T-helper 9 cell (primary cell): Measurements from ENCODE around the gene POLRMT.

Experiments
- DNase-seq: peaks from one replicate; pipeline ENCODE4 v3.0.0-alpha.2; 2020

The POLRMT gene

GRCh38 chr19:662962-663681 is 29.8 kb upstream of the POLRMT start, which contains the start of gene RNF126:
RNF126 (minus strand) TSS chr19:663214; CDS start chr19:663121, 93 bp downstream.
- DNase-seq: peak; percentile 98

DNA sequence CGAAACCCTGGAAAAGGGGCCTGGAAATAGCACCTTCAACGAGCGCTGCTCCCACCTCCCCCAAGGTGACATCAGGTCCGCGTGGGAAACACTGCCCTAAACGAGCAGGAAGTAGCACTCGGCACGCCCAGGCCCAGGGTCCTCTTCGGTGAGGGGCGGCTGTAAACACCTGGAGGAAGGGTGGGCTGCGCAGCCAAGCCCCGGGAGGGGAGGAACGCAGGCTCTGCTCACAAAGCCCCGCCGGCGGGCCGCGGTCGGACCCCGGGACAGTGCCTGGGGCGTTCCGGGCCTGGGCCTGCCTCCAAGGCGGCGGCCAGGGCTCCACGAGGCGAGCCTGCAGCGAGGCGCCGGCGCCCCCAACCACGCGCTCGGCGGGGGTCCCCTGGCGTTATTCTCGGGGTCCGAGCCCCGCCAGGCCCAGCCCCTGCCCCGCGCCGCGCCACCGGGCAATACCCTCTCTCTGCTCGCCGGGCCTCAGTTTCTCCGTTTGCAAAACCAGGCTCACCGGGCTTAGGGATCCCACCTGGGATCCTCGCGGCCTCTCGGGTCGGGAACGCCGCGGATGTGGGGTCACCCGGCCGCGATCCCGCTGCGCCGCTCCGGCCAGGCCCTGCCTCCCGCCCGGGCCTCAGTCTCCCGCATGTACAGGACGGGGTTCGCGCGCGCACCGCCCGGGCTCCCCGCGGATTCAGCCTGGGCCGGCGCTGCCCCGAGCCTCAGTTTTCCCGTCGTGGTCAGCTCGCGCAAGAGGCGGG is 29.0 kb upstream of the POLRMT start:
- peak; percentile 59 for DNase-seq

- peak; percentile 53 for DNase-seq
Observed at GRCh38 chr19:661427-662196, 28.3 kb upstream of the POLRMT start.

DNA sequence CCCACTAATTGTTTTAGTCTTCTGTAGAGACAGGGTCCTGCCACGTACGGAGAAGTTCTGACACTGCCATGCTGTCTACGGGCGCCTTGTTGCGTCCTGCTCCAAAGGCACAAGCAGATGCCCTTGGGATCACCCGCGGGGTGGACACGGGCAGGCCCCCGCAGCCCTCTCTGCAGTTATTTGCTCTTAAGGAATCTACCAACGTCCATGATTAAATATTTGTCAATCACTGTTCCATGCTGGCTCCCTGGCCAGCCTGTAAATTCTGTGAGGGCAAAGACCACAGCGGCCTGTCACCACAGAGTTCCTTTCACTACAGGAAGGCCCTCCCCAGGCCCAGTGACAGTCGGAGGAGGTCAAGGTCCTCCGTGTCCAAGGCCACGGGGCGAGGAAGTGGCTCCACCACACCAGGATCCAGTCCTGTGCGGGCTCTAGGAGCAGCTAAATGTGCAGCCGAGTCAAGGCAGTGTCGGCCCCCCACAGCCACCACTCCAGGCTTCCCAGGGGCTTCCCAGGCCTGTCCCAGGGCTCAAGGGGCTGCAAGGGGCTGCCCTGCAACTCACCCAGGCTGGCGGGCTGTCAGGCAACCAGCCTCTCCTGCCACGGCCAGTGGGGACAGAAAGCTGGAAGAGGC is 27.6 kb upstream of the POLRMT start:
- DNase-seq: no peak

DNA sequence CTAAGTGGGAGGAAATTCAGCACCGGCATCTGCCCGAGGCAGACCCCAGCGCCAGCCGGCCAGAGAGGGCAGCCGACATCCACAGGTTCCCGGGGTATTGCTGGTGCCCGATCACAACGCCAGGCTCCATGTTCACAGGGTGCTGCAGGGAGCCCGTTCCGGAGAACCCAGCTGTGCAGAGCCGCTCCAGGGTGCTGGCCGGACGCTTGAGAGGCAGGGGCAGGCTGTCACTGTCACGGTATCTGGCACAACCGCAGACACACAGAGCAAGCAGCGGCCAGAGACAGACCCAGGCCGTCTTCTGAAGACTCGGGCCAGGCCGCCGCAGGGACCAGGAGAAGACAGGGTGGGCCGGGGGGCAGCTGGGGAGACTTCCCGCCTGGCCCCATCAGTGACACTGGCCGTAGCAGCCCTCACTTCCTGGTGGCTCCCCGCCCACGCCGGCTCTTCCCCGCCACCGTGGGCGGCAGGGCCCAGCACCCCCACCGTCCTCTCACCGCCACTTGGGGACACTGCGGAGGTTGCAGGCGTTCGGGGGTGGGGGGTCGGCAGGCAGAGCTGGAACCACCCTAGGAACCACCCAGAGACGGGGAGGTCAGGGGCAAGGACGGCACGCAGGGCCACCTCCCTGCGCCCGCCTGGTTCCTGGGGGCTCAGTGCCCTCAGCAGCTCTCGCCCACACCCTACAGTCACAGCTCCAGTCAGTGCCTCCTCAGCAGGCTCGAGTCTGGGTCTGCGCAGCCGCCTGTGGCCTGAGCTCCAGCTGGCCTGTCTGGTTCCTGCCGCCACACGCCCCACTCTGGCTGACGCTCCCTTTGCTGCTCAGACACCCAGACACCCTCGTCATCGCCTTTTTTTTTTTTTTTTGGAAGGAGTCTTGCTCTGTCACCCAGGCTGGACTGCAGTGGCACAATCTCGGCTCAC is 25.8 kb upstream of the POLRMT start:
- DNase-seq: peak; percentile 64

GRCh38 chr19:658059-658839 is 24.9 kb upstream of the POLRMT start:
- no peak for DNase-seq

DNA sequence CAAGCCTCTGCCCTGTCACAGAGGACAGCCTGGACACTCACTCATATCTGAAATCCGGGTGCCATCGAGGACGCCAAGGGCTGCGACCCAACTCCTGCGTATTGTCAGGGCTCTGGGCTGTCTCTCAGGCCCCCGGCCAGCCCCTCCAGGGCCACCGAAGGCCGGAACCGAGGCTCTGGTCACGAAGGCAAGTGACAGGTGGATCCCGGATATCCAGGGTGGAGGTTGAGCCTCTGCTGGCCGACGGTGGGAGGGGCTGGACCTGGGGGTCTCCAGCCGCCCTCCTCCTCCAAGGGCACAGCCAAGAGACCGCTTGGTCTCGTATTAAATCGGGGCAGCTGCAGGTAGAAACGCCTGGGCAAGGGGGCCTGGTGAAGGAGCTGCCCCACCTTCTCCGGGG is 24.3 kb upstream of the POLRMT start:
- DNase-seq: no peak

DNA sequence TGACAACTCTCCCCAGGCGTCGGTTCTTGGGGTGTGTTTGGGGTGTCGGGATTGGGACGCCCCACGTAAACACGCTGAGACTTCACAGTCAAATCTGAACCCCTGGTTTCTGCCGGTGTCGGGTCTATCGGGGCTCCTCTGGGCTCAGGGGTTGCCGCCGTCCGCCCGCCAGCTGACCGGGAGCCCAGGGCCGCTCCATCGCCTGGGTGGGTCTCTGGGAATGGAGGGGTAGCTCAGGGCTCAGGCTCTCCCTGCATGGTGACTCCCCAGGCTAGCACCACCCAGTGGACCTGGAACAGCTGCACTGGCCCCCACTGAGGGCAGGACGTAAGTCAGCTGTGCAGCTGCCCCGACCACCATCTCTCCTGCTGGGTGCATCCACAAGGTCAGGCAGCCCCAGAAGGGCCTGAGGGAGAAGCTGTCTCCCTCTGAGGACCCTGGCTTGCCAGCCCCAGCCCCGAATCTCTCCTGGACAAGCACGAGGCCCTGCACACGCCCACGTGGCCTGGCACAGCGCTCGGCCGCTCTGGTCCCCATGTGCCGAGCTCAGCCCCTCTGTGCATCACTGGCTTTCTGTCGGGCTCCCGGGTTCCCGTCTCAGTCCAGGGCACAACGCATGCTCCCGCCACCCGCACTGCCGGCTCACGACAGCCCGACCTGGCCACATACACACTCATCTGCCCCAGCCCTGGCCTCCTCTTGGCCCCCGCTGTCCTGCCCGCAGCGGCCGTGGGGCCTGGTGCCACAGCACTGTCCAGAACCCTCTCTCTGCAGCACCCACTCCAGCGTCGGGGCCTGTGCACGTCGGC is 23.6 kb upstream of the POLRMT start:
- DNase-seq: no peak

- DNase-seq: no peak
Observed at GRCh38 chr19:655691-656090, 22.4 kb upstream of the POLRMT start.

DNA sequence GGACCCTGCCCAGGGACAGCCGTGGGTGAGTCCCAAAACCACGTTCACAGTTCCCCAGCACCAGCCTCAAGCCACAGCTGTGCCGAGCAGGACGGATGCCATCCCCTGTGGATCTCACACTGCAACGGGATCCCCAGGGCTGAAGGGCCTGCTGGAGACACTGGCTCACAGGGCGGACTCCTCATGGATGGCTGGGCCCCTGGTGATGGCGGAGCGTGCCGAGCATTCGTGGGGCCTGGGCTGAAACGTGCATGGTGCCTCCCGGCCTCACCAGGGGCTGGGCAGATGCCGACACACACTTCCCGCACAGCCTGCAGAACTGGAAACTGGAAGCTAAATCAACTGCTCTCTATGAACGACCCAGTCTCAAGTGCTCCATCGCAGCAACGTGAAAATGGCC is 20.1 kb upstream of the POLRMT start:
- DNase-seq: no peak

- no peak for DNase-seq
Observed at GRCh38 chr19:652467-653389, 19.4 kb upstream of the POLRMT start.

DNA sequence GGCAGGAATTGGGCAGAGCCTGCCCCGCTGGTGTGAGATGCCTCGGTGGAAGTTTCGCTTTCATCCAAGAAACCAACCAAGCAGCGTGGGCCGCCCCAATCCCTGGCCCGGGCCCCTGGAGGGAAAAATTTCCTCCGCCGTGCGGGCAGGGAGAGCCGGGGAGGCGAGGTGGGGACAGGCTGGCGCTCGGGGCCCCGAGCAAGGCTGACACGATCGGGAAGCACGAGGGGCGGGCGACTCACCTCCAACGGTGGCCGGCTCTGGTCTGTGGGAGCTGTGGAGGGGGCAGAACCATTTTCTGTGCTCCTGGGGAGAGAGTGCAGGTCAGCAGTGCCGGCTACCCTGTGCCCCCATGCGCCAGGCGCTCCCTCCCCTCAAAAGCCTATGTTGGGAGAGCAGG is 18.7 kb upstream of the POLRMT start:
- DNase-seq: no peak

- DNase-seq: no peak
Observed at GRCh38 chr19:651114-651818, 17.9 kb upstream of the POLRMT start.

DNA sequence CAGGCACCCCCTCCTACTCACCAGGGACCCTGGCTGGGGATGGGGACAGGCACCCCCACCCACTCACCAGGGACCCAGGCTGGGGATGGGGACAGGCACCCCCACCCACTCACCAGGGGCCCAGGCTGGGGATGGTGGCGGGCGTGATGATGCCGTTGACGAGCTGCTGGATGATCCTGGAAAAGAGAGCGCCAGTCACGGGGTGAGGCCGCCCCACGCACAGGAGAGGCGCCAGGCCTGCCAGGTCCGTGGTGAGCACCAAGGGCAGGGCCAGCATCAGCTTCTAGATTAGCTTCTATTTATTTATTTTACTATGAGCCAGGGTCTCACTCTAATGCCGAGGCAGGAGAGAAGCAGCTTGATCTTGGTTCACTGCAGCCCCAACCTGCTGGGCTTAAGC is 16.8 kb upstream of the POLRMT start:
- DNase-seq: no peak

- DNase-seq: no peak
Observed at GRCh38 chr19:648904-649801, 15.8 kb upstream of the POLRMT start.

- DNase-seq: no peak
Observed at GRCh38 chr19:648305-648704, 15.0 kb upstream of the POLRMT start.

DNA sequence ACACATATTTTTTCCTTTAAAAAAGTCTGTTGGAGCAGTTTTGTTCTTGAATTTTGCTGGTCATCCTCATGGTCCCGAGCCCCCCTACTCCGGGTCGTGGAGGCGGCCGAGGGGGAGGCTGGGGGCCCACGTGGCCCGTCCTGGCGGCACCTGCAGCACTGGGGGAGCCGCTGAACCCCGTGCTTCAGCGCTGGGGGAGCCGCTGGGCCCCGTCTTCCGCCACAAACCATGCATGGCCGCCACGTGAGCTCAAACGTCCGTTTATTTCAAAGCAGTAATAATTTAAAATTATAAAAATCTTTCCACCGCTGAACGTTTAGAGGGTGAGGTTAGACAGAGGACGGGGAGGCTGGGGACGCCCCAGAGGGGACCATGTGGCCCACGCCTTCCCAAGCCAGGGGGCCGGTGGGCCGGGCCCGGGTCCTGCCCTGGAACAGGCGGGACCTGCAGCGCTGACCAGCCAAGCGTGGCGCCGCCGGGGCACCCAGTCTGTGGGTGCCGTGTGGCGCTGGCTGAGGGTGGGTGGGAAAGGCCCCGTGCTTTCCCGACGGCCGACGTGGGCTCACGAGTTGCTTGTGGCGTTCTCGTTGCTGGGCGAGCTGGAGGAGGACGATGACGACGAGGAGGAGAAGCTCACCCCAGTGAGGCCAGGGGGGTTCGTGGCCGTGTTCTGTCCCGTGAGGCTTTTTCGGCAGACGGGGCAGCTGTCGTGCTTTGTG is 14.4 kb upstream of the POLRMT start:
- DNase-seq: no peak
